Ascending aorta (tissue), 2 donors: ENCODE data around the gene DEPDC1. TPM values are rescaled to one million over a fixed set of nuclear protein-coding genes. Genes with fewer than 3 reads are reported as not detected.

Experiments used
- DNase-seq, 2 donors: peaks; one replicate each; pipeline ENCODE4 v3.0.0-alpha.2; 2019; ENCODE audit warnings: low spot score in 2 of 2
- H3K27ac ChIP-seq, 2 donors: fragments of 200-600 bp; sonication (generic); one replicate each; pipeline ENCODE4 v1.5.1; 2016 to 2017; ENCODE audit warnings: mild to moderate bottlenecking in 1 of 2
- H3K27me3 ChIP-seq: fragments of 200-600 bp; sonication (generic); one replicate; pipeline ENCODE4 v1.5.1; 2017
- H3K36me3 ChIP-seq, 2 donors: fragments of 200-600 bp; sonication (generic); one replicate each; pipeline ENCODE4 v1.5.1; 2016
- H3K4me1 ChIP-seq, 2 donors: fragments of 200-600 bp; sonication (generic); one replicate each; pipeline ENCODE4 v1.5.1; 2016 to 2017; ENCODE audit warnings: mild to moderate bottlenecking in 1 of 2
- H3K4me3 ChIP-seq, 2 donors: fragments of 200-600 bp; sonication (generic); one replicate each; pipeline ENCODE4 v1.5.1; 2016 to 2017; ENCODE audit warnings: mild to moderate bottlenecking in 1 of 2
- H3K9me3 ChIP-seq, 2 donors: fragments of 200-600 bp; sonication (generic); one replicate each; pipeline ENCODE4 v1.5.1; 2016
- CTCF ChIP-seq, 3 experiments: fragments of 200-600 bp in 2 of 3; fragments of 450-650 bp in 1 of 3; sonication (generic) in 2 of 3; IDR thresholded peaks; one replicate each; pipeline ENCODE4 v1.5.1; 2016 to 2019; ENCODE audit warnings: antibody characterized with exemption in 3 of 3, mild to moderate bottlenecking in 1 of 3, moderate library complexity in 1 of 3
- intact Hi-C: fragments of 100-400 bp; cut with DNase I; formaldehyde crosslinking; loops from one replicate; pipeline ENCODE4 v1.15.1; 2023
- total RNA-seq: library from RNA; depleted of rRNA; stranded (reverse); fragments of >200 nt; gene quantifications from one replicate; pipeline ENCODE4 v1.1.0, GENCODE V29; 2016

Gene DEPDC1
- total RNA-seq, 1 donor from 2014 or later: not detected

- Histone ChIP-seq H3K4me1 (no peaks in the 10 kb centered on the region), H3K27me3 (no peaks in the 10 kb centered on the region), H3K4me3 (no peak overlapping the region), H3K36me3 (no peaks in the 10 kb centered on the region), H3K9me3 (no peaks in the 10 kb centered on the region), H3K27ac (no peak overlapping the region)
- DNase-seq: no peak
- intact Hi-C loops: no loop called here
- no peak for TF ChIP-seq CTCF (IDR thresholded peaks at IDR 0.05)
Measured at GRCh38 chr1:68431076-68431475, 65.8 kb downstream of the DEPDC1 start.

GRCh38 chr1:68429233-68429808, 67.6 kb downstream of the DEPDC1 start:
- H3K4me1 ChIP-seq: no peaks in the 10 kb centered on the region
- intact Hi-C loops: no loop called here
- no peaks in the 10 kb centered on the region for H3K36me3 ChIP-seq
- H3K4me3 ChIP-seq: no peak overlapping the region
- DNase-seq: no peak
- H3K27ac ChIP-seq: no peak overlapping the region
- H3K9me3 ChIP-seq: no peaks in the 10 kb centered on the region
- no peak for TF ChIP-seq CTCF (IDR thresholded peaks at IDR 0.05)
- H3K27me3 ChIP-seq: no peaks in the 10 kb centered on the region

DNA sequence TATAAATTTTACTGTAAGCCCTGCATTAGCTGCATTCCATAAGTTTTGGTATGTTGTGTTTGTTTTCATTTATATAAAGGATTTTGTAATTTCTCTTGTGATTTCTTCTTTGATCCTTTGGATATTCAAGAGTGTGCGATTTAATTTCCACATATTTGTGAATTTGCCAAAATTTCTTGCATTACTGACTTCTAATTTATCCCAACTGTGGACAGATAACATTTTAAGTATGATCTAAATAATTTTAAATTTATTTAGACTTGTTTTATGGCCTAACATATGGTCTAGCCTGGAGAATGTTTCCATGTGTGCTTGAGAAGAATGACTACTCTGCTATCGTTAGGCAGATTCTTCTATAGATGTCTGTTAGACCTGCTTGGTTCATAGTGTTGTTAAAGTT, 70.3 kb downstream of the DEPDC1 start:
- intact Hi-C loops: no loop called here
- no peaks in the 10 kb centered on the region for H3K36me3 ChIP-seq

More for the DNA sequence above, 70.3 kb downstream of the DEPDC1 start:
- no peaks in the 10 kb centered on the region for H3K9me3 ChIP-seq
- no peaks in the 10 kb centered on the region for H3K27me3 ChIP-seq
- no peak for DNase-seq
- TF ChIP-seq CTCF (IDR thresholded peaks at IDR 0.05): no peak
- no peaks in the 10 kb centered on the region for H3K4me1 ChIP-seq
- H3K4me3 ChIP-seq: no peak overlapping the region
- H3K27ac ChIP-seq: no peak overlapping the region

Other genes with a start within 250 kb of the DEPDC1 start
- not detected for gene RPE65, start 47.1 kb downstream of the DEPDC1 start, total RNA-seq